OCI-LY3 (cell line): Measurements from ENCODE around the gene RAB24.

Experiments used
- H2AFZ ChIP-seq: fragments of 200-600, 300-600 bp; shearing (Covaris generic); 2 replicates; pipeline ENCODE4 v1.6.0; 2014; ENCODE audit warnings: antibody characterized with exemption, low read depth, low read length
- H3K27ac ChIP-seq: fragments of 200-600, 300-600 bp; sonication (generic); 2 replicates; pipeline ENCODE4 v1.5.1; 2014; ENCODE audit warnings: mild to moderate bottlenecking, low read length, moderate library complexity, mixed read lengths
- H3K27me3 ChIP-seq: fragments of 200-600, 300-600 bp; sonication (generic); 2 replicates; pipeline ENCODE4 v1.6.1; 2014; ENCODE audit warnings: low read depth, low read length, mixed read lengths
- H3K36me3 ChIP-seq: fragments of 200-600, 300-600 bp; sonication (generic); replicated peaks from 2 replicates; pipeline ENCODE3; 2014; ENCODE audit warnings: low read depth, low read length, mixed read lengths
- H3K4me1 ChIP-seq: fragments of 300-600, 200-600 bp; sonication (generic); 2 replicates; pipeline ENCODE4 v1.6.1; 2014; ENCODE audit warnings: low read length, mixed read lengths
- H3K4me2 ChIP-seq: fragments of 200-600, 300-600 bp; sonication (generic); 2 replicates; pipeline ENCODE4 v1.6.1; 2014; ENCODE audit warnings: low read length, mixed read lengths
- H3K4me3 ChIP-seq: fragments of 300-600, 200-600 bp; sonication (generic); 2 replicates; pipeline ENCODE4 v1.5.1; 2014; ENCODE audit warnings: antibody characterized with exemption, mild to moderate bottlenecking, low read length, moderate library complexity
- H3K79me2 ChIP-seq: fragments of 300-600, 200-600 bp; shearing (Covaris generic); 2 replicates; pipeline ENCODE4 v1.6.1; 2014; ENCODE audit warnings: mild to moderate bottlenecking, low read length, mixed read lengths
- H3K9ac ChIP-seq: fragments of 300-600, 200-600 bp; shearing (Covaris generic); 2 replicates; pipeline ENCODE4 v1.6.0; 2014; ENCODE audit warnings: mild to moderate bottlenecking, low read length, moderate library complexity
- H3K9me3 ChIP-seq: fragments of 200-600, 300-600 bp; shearing (Covaris generic); 2 replicates; pipeline ENCODE4 v1.6.1; 2014; ENCODE audit warnings: low read length, mixed read lengths; ENCODE audit not compliant: insufficient read depth
- H4K20me1 ChIP-seq: fragments of 200-600, 300-600 bp; sonication (generic); 2 replicates; pipeline ENCODE4 v1.6.1; 2016; ENCODE audit warnings: low read length, mixed read lengths; ENCODE audit not compliant: insufficient read depth
- CTCF ChIP-seq: fragments of 200-600, 300-600 bp; sonication (generic); IDR thresholded peaks from 2 replicates; pipeline ENCODE4 v1.5.1; 2014; ENCODE audit warnings: antibody characterized with exemption, low read length, low read depth
- EZH2phosphoT487 ChIP-seq: fragments of 200-600 bp; shearing (Covaris generic); IDR thresholded peaks from 2 replicates; pipeline ENCODE4 v1.6.1; 2018; ENCODE audit warnings: antibody characterized with exemption, mixed run types, low read depth

The RAB24 gene

GRCh38 chr5:177271113-177271512, 32.4 kb downstream of the RAB24 start:
- no peak overlapping the region for H2AFZ ChIP-seq

GRCh38 chr5:177270653-177271052, 32.9 kb downstream of the RAB24 start:
- Histone ChIP-seq H3K9ac (no peak overlapping the region), H3K36me3 (peaks cover 48% of the 10 kb centered on the region), H2AFZ (no peak overlapping the region), H3K27ac (no peak overlapping the region), H3K4me1 (no peaks in the 10 kb centered on the region), H3K9me3 (no peaks in the 10 kb centered on the region), H3K79me2 (no peaks in the 10 kb centered on the region), H4K20me1 (no peaks in the 10 kb centered on the region), H3K4me2 (no peak overlapping the region), H3K27me3 (no peaks in the 10 kb centered on the region), H3K4me3 (no peak overlapping the region)
- no peak for TF ChIP-seq CTCF
- no peak for TF ChIP-seq EZH2phosphoT487

More at GRCh38 chr5:177271113-177271512, 32.4 kb downstream of the RAB24 start:
- Histone ChIP-seq H4K20me1 (no peaks in the 10 kb centered on the region), H3K9ac (no peak overlapping the region), H3K27me3 (no peaks in the 10 kb centered on the region), H3K36me3 (peaks cover 47% of the 10 kb centered on the region), H3K4me1 (no peaks in the 10 kb centered on the region), H3K79me2 (no peaks in the 10 kb centered on the region), H3K9me3 (no peaks in the 10 kb centered on the region), H3K4me2 (no peak overlapping the region), H3K4me3 (no peak overlapping the region), H3K27ac (no peak overlapping the region)
- TF ChIP-seq CTCF (no peak), EZH2phosphoT487 (no peak)

DNA sequence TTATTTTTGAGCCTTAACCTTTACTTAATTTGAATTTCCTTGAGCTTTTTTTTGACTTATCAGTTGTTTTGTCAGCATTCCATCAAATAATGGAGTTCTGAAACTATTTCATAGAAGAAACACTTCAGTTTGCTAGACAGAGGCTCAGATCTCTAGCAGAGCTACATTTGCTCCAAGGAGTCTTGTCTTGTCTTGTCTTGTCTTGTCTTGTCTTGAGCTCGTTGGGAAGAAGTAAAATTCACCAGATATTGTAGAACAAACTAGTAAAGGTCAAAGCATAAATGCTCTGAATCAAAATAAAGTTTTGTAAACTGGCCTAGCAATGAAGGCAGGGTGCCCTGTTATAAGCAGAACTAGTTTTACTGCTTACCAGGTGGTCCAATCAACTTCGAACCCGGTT, 33.5 kb downstream of the RAB24 start:
- Histone ChIP-seq H3K36me3 (peaks cover 48% of the 10 kb centered on the region), H4K20me1 (no peaks in the 10 kb centered on the region), H3K4me3 (no peak overlapping the region), H3K4me2 (no peak overlapping the region), H3K27me3 (no peaks in the 10 kb centered on the region), H3K4me1 (no peaks in the 10 kb centered on the region), H3K9ac (no peak overlapping the region), H3K27ac (no peak overlapping the region), H3K9me3 (no peaks in the 10 kb centered on the region), H2AFZ (no peak overlapping the region), H3K79me2 (no peaks in the 10 kb centered on the region)
- no peak for TF ChIP-seq EZH2phosphoT487
- TF ChIP-seq CTCF: no peak

- H3K4me3 ChIP-seq: no peak overlapping the region
- TF ChIP-seq EZH2phosphoT487 (no peak), CTCF (no peak)
- H3K27ac ChIP-seq: no peak overlapping the region
- H3K27me3 ChIP-seq: no peaks in the 10 kb centered on the region
- no peaks in the 10 kb centered on the region for H3K4me1 ChIP-seq
- no peaks in the 10 kb centered on the region for H3K9me3 ChIP-seq
- H3K9ac ChIP-seq: no peak overlapping the region
- no peak overlapping the region for H2AFZ ChIP-seq
- no peaks in the 10 kb centered on the region for H4K20me1 ChIP-seq
- H3K4me2 ChIP-seq: no peak overlapping the region
- no peaks in the 10 kb centered on the region for H3K79me2 ChIP-seq
- H3K36me3 ChIP-seq: peaks cover 46% of the 10 kb centered on the region
Observed at GRCh38 chr5:177269232-177269895, 34.2 kb downstream of the RAB24 start.
